Fibroblast of lung (primary cell): Measurements from ENCODE around the gene TUBB2A. TPM values are rescaled to one million over a fixed set of nuclear protein-coding genes. Genes with fewer than 3 reads are reported as not detected.
"Not testable (repeated sequence)": the region's sequence is repeated elsewhere in the genome, so short reads cannot be mapped to it uniquely, and the experiment has no call there.

Experiments
- DNase-seq, 2 donors: peaks; one replicate each; pipeline versions ENCODE4 v3.0.0 to v3.0.0-alpha.2; 2010; ENCODE audit warnings: low read depth in 2 of 2
- H2AFZ ChIP-seq: 2 replicates; pipeline ENCODE4 v1.5.1; 2012; ENCODE audit warnings: low read length, control low read depth, inconsistent platforms
- H3K27ac ChIP-seq: 2 replicates; pipeline ENCODE4 v1.5.1; 2011; ENCODE audit warnings: low read length, control low read depth; ENCODE audit not compliant: insufficient read depth
- H3K27me3 ChIP-seq: 2 replicates; pipeline ENCODE4 v1.5.1; 2011; ENCODE audit warnings: mild to moderate bottlenecking, low read length; ENCODE audit not compliant: control insufficient read depth, insufficient read depth
- H3K36me3 ChIP-seq: 2 replicates; pipeline ENCODE4 v1.5.1; 2011; ENCODE audit warnings: low read length; ENCODE audit not compliant: control insufficient read depth, insufficient read depth
- H3K4me1 ChIP-seq: 2 replicates; pipeline ENCODE4 v1.5.1; 2011; ENCODE audit warnings: low read length; ENCODE audit not compliant: control insufficient read depth, insufficient read depth; ENCODE audit errors: extremely low read depth
- H3K4me2 ChIP-seq: 2 replicates; pipeline ENCODE4 v1.5.1; 2011; ENCODE audit warnings: low read length, control low read depth; ENCODE audit not compliant: insufficient read depth; ENCODE audit errors: extremely low read depth
- H3K4me3 ChIP-seq, 4 experiments: fragments of 200-600 bp in 1 of 4; sonication (generic) in 1 of 4; replicated peaks in 1 of 4; 2 replicates each; pipeline ENCODE4 v1.5.1; 2011 to 2016; ENCODE audit warnings: low read length in 4 of 4, low read depth in 3 of 4, mild to moderate bottlenecking in 3 of 4, control low read depth in 2 of 4, inconsistent platforms in 1 of 4, mixed read lengths in 1 of 4; ENCODE audit not compliant: insufficient read depth in 1 of 4; ENCODE audit errors: control extremely low read depth in 1 of 4
- H3K79me2 ChIP-seq: 2 replicates; pipeline ENCODE4 v1.5.1; 2012; ENCODE audit warnings: mild to moderate bottlenecking, low read length, inconsistent platforms; ENCODE audit not compliant: control insufficient read depth, insufficient read depth
- H3K9ac ChIP-seq: 2 replicates; pipeline ENCODE4 v1.5.1; 2011; ENCODE audit warnings: mild to moderate bottlenecking, low read length, control low read depth; ENCODE audit not compliant: insufficient read depth
- H3K9me3 ChIP-seq: 2 replicates; pipeline ENCODE4 v1.5.1; 2012; ENCODE audit warnings: low read depth, low read length; ENCODE audit not compliant: control insufficient read depth, insufficient read depth
- H4K20me1 ChIP-seq: 2 replicates; pipeline ENCODE4 v1.5.1; 2011; ENCODE audit warnings: low read length; ENCODE audit not compliant: control insufficient read depth, insufficient read depth; ENCODE audit errors: extremely low read depth
- CTCF ChIP-seq, 2 donors: IDR thresholded peaks in 1 of 2; conservative IDR thresholded peaks in 1 of 2; 1 replicate in 1 of 2; 2 replicates in 1 of 2; pipeline ENCODE4 v1.5.1; 2011 to 2012; ENCODE audit warnings: low read length in 2 of 2, control low read depth in 1 of 2, inconsistent platforms in 1 of 2, low read depth in 1 of 2, mild to moderate bottlenecking in 1 of 2
- EZH2 ChIP-seq: IDR thresholded peaks from 2 replicates; pipeline ENCODE4 v1.5.1; 2012; ENCODE audit warnings: low read length, control low read depth, mild to moderate bottlenecking; ENCODE audit errors: missing control alignments
- polyA plus RNA-seq, 2 donors: library from polyadenylated mRNA; depleted of rRNA in 1 of 2; stranded (reverse) in 1 of 2; unstranded in 1 of 2; fragments of >200 nt; gene quantifications; 2 replicates each; pipeline ENCODE4 v1.2.1, GENCODE V29; 2011 to 2012; ENCODE audit warnings: missing spikeins in 1 of 2
- total RNA-seq: library from RNA; depleted of rRNA; stranded (reverse); fragments of >200 nt; gene quantifications from 2 replicates; pipeline ENCODE4 v1.2.1, GENCODE V29; 2014

Gene TUBB2A
- total and polyA plus RNA-seq, 2 donors (not counting 1 experiment from before 2014, with no cell fraction given) = 54.3 to 133 TPM

GRCh38 chr6:3170676-3171075 is 13.3 kb upstream of the TUBB2A start:
- DNase-seq = not testable (repeated sequence)

GRCh38 chr6:3168046-3168445 is 10.7 kb upstream of the TUBB2A start:
- not testable (repeated sequence) for H3K79me2 ChIP-seq, H4K20me1 ChIP-seq, H3K36me3 ChIP-seq, H3K27ac ChIP-seq, DNase-seq, H3K9ac ChIP-seq, H3K9me3 ChIP-seq, H3K4me1 ChIP-seq, H2AFZ ChIP-seq, H3K4me2 ChIP-seq, H3K27me3 ChIP-seq, H3K4me3 ChIP-seq

More at GRCh38 chr6:3170676-3171075, 13.3 kb upstream of the TUBB2A start:
- H3K4me3 ChIP-seq, H3K27ac ChIP-seq, H4K20me1 ChIP-seq, H3K79me2 ChIP-seq, H3K9ac ChIP-seq, H3K27me3 ChIP-seq, H3K4me2 ChIP-seq, H3K36me3 ChIP-seq, H3K4me1 ChIP-seq, H3K9me3 ChIP-seq, H2AFZ ChIP-seq: not testable (repeated sequence)

GRCh38 chr6:3166535-3167225 is 9.3 kb upstream of the TUBB2A start:
- not testable (repeated sequence) for H3K27me3 ChIP-seq, H2AFZ ChIP-seq, H3K27ac ChIP-seq, H4K20me1 ChIP-seq, H3K9me3 ChIP-seq, H3K4me2 ChIP-seq, H3K36me3 ChIP-seq, H3K79me2 ChIP-seq, H3K9ac ChIP-seq, DNase-seq, H3K4me1 ChIP-seq, H3K4me3 ChIP-seq

GRCh38 chr6:3165631-3166534 is 8.5 kb upstream of the TUBB2A start:
- no peaks in the 10 kb centered on the region for H3K36me3 ChIP-seq
- no peak overlapping the region for H3K4me3 ChIP-seq
- H3K4me1 ChIP-seq = no peaks in the 10 kb centered on the region
- H4K20me1 ChIP-seq = no peaks in the 10 kb centered on the region
- H2AFZ ChIP-seq = no peak overlapping the region
- TF ChIP-seq EZH2 (no peak), CTCF (conservative IDR thresholded peaks at IDR 0.05 in 1 of 2, IDR thresholded peaks at IDR 0.05 in 1 of 2; ENCODE audit: low read depth in 1 of 2, low read length in 2 of 2) (no peak)
- no peaks in the 10 kb centered on the region for H3K27me3 ChIP-seq
- H3K4me2 ChIP-seq = no peak overlapping the region
- no peaks in the 10 kb centered on the region for H3K79me2 ChIP-seq
- DNase-seq = peak; percentile 19 to 83
- no peak overlapping the region for H3K27ac ChIP-seq
- H3K9ac ChIP-seq = no peak overlapping the region
- H3K9me3 ChIP-seq = no peaks in the 10 kb centered on the region
